Immature natural killer cell (primary cell): ENCODE measurements around the gene ACOX3. TPM values are rescaled to one million over a fixed set of nuclear protein-coding genes. Genes with fewer than 3 reads are reported as not detected.
A peak's percentile ranks its signal among the peaks of the same experiment; 100 is the strongest.

Experiments
- DNase-seq, 3 donors: peaks; one replicate each; pipeline ENCODE4 v3.0.0; 2022; ENCODE audit warnings: mixed read lengths in 1 of 3
- H3K27ac Mint-ChIP-seq, 6 donors: one replicate each; pipeline ENCODE4 v1.8.0; 2020; ENCODE audit warnings: mixed read lengths in 6 of 6, mild to moderate bottlenecking in 5 of 6, inconsistent platforms in 4 of 6, moderate library complexity in 3 of 6
- H3K27me3 Mint-ChIP-seq, 3 donors: one replicate each; pipeline ENCODE4 v1.8.0; 2020 to 2021; ENCODE audit warnings: low read depth in 3 of 3, mild to moderate bottlenecking in 3 of 3, mixed read lengths in 3 of 3, moderate library complexity in 3 of 3, inconsistent platforms in 1 of 3
- H3K36me3 Mint-ChIP-seq, 3 donors: one replicate each; pipeline ENCODE4 v1.8.0; 2020; ENCODE audit warnings: mixed read lengths in 3 of 3, inconsistent platforms in 2 of 3, mild to moderate bottlenecking in 2 of 3
- H3K4me1 Mint-ChIP-seq, 2 donors: one replicate each; pipeline ENCODE4 v1.8.0; 2020; ENCODE audit warnings: inconsistent platforms in 2 of 2, mild to moderate bottlenecking in 2 of 2, mixed read lengths in 2 of 2, moderate library complexity in 1 of 2
- H3K4me3 Mint-ChIP-seq, 5 donors: one replicate each; pipeline ENCODE4 v1.8.0; 2020; ENCODE audit warnings: mild to moderate bottlenecking in 5 of 5, mixed read lengths in 5 of 5, inconsistent platforms in 3 of 5, moderate library complexity in 3 of 5
- H3K9me3 Mint-ChIP-seq, 6 donors: one replicate each; pipeline ENCODE4 v1.8.0; 2020; ENCODE audit warnings: mild to moderate bottlenecking in 6 of 6, mixed read lengths in 6 of 6, inconsistent platforms in 4 of 6, moderate library complexity in 3 of 6
- polyA plus RNA-seq, 3 donors: library from polyadenylated mRNA; unstranded; fragments of 300-500 nt; fragmentation: Illumina TruSeq; gene quantifications; one replicate each; pipeline ENCODE4 v1.2.3, GENCODE V29; 2021

ACOX3 gene
- polyA plus RNA-seq, 3 donors from 2014 or later, result 11.3 to 15.9 (median 15.8) TPM

DNA sequence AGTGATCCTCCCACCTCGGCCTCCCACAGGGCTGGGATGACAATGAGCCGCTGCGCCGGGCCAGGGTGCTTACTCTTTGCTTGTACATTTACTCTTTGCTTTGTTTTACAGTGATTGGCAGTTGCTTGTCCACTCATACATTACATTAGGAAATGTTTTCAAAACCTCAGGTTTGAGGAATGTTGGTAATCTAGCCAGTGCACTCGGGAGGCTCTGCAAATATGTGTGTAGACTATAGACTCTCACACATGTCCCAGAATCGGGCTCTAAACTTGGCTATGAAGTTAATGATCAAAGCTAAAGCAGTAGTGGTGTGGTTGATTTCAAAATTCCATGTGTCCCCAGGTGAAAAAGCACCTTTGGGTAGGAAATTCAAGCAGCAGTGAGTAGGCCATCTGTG lies 20.6 kb upstream of the ACOX3 start:
- Mint-ChIP-seq H3K36me3 (peaks cover 14 to 31% (median 25%) of the 10 kb centered on the region in 3 donors), H3K4me3 (no peak overlapping the region), H3K9me3 (no peaks in the 10 kb centered on the region), H3K27me3 (no peaks in the 10 kb centered on the region), H3K4me1 (no peaks in the 10 kb centered on the region), H3K27ac (no peak overlapping the region)
- DNase-seq, result no peak

DNA sequence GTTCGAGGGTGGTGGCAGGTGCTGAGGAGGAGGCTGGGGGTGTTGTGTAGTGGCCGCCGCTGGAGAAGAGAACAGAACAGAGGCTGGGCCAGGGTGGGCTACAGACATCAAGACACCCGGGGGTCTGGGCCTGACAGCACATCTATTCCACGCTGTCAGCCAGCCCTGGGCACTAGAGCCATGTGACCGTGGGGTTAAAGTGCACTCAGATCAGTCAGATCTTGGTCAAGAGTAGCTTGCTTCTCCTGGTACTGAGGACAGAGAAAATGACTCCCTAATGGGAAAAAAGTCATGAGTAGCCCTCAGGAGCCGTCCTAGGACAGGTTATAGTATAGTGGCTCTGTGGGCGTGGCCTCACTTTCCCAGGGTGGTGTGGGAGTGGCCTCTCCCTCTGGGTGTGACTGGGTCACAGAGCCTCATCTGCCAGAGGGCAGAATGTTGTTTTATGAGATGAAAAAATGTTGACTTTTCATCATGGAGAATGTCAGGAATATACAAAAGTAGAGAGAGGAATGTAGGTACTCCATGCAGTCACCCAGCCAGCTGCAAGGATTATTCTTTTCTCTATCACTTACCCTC lies 19.4 kb upstream of the ACOX3 start:
- no peaks in the 10 kb centered on the region for H3K27me3 Mint-ChIP-seq
- DNase-seq, result no peak
- H3K9me3 Mint-ChIP-seq, result no peaks in the 10 kb centered on the region
- no peak overlapping the region for H3K4me3 Mint-ChIP-seq
- H3K27ac Mint-ChIP-seq, result no peak overlapping the region
- H3K36me3 Mint-ChIP-seq, result peaks cover 9 to 28% (median 21%) of the 10 kb centered on the region in 3 donors
- H3K4me1 Mint-ChIP-seq, result no peaks in the 10 kb centered on the region

DNA sequence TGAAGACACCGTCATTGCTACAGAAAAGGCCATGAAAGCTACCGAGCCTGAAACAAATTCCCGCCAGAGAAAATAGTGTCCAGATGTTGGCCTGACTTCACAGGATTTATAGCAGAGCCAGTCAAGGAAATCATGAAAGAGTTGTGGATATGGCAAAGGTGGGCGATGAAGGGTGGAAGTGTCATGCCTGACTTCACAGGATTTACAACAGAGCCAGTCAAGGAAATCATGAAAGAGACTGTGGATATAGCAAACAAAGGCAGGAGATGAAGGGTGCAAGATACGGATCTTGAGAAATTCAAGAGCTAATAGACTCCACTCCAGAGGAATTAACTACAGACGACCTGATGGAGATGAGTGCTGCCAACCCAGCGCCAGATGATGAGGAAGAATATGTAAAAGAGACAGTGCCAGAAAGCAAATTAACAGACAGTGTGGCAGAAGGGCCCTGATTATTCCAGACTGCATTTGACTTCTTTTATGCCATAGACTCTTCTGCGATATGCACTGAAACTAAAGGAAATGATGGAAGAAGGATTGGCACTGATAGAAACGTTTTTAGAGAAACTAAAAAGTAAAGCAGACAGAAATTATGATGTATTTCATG lies 17.2 kb upstream of the ACOX3 start:
- peaks cover 14 to 40% (median 15%) of the 10 kb centered on the region in 3 donors for H3K36me3 Mint-ChIP-seq
- no peak overlapping the region for H3K27ac Mint-ChIP-seq
- no peak for DNase-seq
- no peaks in the 10 kb centered on the region for H3K27me3 Mint-ChIP-seq
- H3K4me3 Mint-ChIP-seq, result no peak overlapping the region
- H3K4me1 Mint-ChIP-seq, result no peaks in the 10 kb centered on the region
- no peaks in the 10 kb centered on the region for H3K9me3 Mint-ChIP-seq

DNA sequence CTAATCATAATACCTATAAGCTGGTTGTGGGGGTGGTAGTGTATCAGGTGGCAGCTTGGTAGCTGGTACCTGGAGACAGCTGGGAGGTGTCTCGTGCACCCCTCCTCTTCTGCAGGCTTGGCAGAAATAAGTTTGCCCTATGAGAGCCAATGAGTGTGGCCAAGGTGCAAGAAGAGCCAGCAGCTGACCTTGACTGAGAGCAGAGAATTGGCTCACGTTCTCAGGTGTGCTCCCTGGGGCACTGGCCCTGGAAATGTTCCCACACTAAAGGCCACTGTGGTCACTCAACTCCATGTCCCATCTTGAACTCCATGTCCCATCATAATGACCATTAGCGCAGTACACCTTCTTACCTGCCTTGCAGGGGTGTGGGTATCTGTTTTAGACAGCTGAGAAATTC lies 13.4 kb upstream of the ACOX3 start:
- Mint-ChIP-seq H3K27me3 (no peaks in the 10 kb centered on the region), H3K4me3 (no peak overlapping the region), H3K36me3 (peaks cover 20 to 51% (median 23%) of the 10 kb centered on the region in 3 donors), H3K4me1 (no peaks in the 10 kb centered on the region), H3K9me3 (no peaks in the 10 kb centered on the region), H3K27ac (no peak overlapping the region)
- no peak for DNase-seq

DNA sequence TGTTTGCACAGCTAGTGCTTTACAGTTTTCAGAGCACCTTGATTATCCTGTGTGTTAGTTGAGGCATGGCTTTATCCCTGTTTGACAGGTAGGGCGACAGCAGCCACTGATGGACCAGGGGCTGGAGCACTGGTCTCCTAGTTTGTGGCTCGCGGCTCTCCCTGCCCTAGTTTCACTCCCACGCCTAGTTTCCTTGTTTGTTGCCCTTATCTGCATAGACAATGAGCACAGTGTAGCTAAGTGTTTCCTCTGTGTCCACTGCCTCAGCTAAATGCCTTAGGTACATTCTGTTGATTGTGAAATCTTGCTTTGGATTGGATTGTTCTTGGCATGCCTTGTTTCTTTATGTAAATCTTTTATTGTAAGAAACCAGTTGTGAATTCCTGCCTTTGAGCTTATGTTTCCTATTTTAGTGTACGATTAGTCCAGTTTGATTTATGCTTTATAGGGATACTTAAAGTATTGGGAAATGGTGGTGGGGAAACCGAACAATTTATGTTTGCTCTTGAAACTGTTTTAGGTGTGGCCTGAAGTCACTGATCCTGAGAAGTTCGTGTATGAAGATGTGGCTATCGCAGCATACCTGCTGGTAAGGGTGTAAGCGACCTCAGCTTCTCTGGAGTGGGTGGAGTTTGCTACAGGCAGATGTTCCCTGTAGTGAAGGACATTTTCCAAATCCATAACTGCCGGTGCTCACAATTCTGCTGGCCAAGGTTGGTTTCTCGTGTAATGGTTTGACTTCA lies 11.1 kb upstream of the ACOX3 start:
- no peak for DNase-seq

DNA sequence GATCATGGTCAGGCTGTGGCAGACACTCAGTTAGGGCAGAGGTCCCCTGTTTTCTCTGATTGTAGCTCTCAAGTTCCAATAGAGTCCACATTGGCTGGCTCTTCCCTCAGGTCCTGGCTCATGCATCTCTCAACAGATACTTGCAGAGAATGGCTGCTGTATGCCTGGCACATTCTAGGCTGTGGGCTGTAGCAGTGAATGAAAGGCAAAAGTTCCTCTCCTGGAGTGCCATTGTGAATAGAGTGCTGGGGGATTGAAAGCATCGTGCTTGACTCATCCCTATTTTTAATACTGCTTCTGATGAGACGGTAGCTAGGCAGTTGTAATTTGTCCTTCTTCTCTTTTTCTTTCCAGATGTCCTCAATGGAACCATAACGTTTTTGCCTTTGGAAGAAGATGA lies 5.6 kb upstream of the ACOX3 start:
- peaks cover 3 to 6% (median 4%) of the 10 kb centered on the region in 3 donors for H3K36me3 Mint-ChIP-seq
- no peak overlapping the region for H3K4me3 Mint-ChIP-seq
- no peaks in the 10 kb centered on the region for H3K9me3 Mint-ChIP-seq
- H3K27me3 Mint-ChIP-seq, result peaks cover 0 to 6% (median 0%) of the 10 kb centered on the region in 3 donors
- no peak for DNase-seq
- no peak overlapping the region for H3K27ac Mint-ChIP-seq
- peaks cover 30 to 35% of the 10 kb centered on the region in 2 donors for H3K4me1 Mint-ChIP-seq

More for the DNA sequence above, 11.1 kb upstream of the ACOX3 start:
- H3K27me3 Mint-ChIP-seq, result no peaks in the 10 kb centered on the region
- no peak overlapping the region for H3K4me3 Mint-ChIP-seq
- no peaks in the 10 kb centered on the region for H3K9me3 Mint-ChIP-seq
- peaks cover 11 to 39% (median 16%) of the 10 kb centered on the region in 3 donors for H3K36me3 Mint-ChIP-seq
- H3K4me1 Mint-ChIP-seq, result no peaks in the 10 kb centered on the region
- no peak overlapping the region for H3K27ac Mint-ChIP-seq

DNA sequence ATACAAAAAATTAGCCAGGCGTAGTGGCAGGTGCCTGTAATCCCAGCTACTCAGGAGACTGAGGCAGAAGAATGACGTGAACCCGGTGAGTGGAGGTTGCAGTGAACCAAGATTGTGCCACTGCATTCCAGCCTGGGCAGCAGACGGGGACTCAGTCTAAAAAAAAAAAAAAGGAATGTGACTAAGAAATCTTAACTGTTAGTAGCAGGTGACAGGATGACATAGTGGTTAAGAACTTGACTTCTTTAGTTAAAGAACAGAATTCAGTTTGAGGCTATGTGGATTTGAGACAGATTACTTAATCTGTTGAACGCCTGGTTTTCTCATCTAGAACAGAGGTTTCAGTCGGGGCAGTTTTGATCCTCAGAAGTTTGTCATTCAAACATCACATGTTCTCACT lies 3.3 kb upstream of the ACOX3 start:
- peaks cover 3 to 15% (median 6%) of the 10 kb centered on the region in 3 donors for H3K27me3 Mint-ChIP-seq
- peaks cover 0 to 1% (median 0%) of the 10 kb centered on the region in 3 donors for H3K36me3 Mint-ChIP-seq
- peak overlapping the region in 1 of 5 donors; percentile 44 for H3K4me3 Mint-ChIP-seq
- peaks cover 49 to 56% of the 10 kb centered on the region in 2 donors for H3K4me1 Mint-ChIP-seq
- DNase-seq, result no peak
- no peak overlapping the region for H3K27ac Mint-ChIP-seq
- no peaks in the 10 kb centered on the region for H3K9me3 Mint-ChIP-seq

DNA sequence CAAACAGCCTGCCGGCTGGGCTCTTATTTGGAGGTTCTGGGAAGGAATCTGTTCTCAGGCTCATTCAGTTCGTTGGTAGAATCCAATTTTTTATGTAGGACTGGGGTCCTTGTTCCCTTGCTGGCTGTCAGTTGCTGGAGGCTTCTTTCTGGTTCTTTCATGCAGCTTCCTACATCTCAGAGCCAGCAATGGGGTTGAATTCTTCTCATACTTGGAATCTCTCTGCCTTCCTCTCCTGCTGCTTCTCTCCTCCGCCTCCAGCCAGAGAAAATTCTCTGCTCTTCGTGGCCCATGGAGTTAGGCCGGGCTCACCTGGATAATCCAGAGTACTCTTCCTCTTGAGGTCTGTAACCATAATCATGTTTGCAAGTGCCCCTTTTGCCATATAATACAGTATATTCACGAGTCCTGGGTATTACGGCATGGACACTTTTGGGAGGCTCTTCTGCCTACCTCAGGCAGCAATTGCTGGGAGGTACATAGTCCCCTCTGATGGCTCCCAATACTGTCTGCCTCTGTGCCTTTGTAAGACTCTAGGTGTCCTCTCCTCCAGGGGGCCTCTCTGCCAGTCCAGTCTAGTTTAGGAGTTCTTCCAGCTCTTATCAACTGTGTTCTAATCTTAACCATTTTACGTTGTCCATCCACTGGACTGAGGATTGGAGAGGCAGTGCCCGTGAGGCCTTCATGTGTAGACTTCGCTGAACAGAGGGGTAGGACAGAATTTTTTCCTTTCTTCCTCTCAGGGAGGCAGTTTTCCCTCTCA lies 2.3 kb upstream of the ACOX3 start:
- peaks cover 57 to 64% of the 10 kb centered on the region in 2 donors for H3K4me1 Mint-ChIP-seq
- H3K9me3 Mint-ChIP-seq, result no peaks in the 10 kb centered on the region

DNA sequence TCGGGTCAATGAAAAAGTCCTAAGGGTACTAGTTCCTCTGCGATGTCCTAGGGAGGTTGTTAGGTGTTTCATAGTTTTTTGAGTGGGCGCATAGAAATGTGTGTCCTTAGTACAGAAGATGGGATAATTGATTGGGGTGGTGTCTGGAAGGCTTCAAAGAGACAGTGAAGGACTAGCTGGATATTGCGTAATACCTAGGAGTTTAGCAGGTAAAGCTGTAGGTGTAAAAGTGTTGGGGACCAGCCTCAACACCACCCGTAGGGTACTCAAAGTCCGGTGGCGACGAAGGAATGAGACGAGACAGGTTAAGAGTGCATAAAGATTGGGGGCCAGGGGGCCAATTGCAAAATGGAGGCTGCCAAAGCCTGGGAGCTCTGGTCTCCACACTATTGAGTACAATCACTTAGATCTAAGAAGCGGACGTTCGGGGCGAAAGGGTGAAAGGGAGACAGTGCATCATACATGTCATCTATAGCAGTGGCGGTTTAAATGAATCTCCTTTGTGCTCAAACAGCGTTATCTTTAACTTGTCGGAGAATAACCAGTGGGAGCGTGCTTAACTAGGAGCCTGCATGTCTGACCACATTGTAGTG lies 1.1 kb upstream of the ACOX3 start:
- Mint-ChIP-seq H3K36me3 (no peaks in the 10 kb centered on the region), H3K27me3 (peaks cover 3 to 15% (median 6%) of the 10 kb centered on the region in 3 donors), H3K4me1 (peaks cover 62 to 73% of the 10 kb centered on the region in 2 donors), H3K27ac (peak overlapping the region; percentile 5 to 81 (median 60)), H3K9me3 (no peaks in the 10 kb centered on the region), H3K4me3 (peak overlapping the region; percentile 79 to 99 (median 85))
- DNase-seq, result no peak

More for the DNA sequence above, 2.3 kb upstream of the ACOX3 start:
- no peaks in the 10 kb centered on the region for H3K36me3 Mint-ChIP-seq
- peak overlapping the region in 1 of 6 donors; percentile 30 for H3K27ac Mint-ChIP-seq
- H3K4me3 Mint-ChIP-seq, result peak overlapping the region; percentile 54 to 99 (median 72)
- no peak for DNase-seq
- peaks cover 3 to 15% (median 6%) of the 10 kb centered on the region in 3 donors for H3K27me3 Mint-ChIP-seq

DNA sequence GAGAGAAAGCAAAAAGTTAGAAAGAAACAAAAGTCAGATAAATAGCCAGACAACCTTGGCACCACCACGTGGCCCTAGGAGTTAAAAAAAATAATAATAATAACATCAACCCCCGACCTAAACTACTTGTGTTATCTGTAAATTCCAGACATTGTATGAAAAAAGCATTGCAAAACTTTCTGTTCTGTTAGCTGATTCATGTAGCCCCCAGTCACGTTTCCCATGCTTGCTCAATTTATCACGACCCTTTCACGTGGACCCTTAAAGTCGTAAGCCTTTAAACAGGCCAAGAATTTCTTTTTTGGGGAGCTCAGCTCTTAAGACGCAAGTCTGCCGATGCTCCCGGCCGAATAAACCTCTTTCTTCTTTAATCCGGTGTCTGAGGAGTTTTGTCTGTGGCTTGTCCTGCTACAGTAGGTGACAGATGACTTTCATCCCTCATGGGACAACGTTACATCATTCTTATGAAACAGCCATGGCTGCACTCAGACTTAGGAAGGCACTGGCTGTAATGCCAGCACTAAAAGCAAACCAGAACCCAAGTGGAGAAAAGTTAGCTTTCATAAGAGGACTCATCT lies 520 bp downstream of the ACOX3 start:
- H3K27ac Mint-ChIP-seq, result peak overlapping the region; percentile 99 to 100 (median 99)
- H3K27me3 Mint-ChIP-seq, result peaks cover 3 to 15% (median 8%) of the 10 kb centered on the region in 3 donors
- H3K36me3 Mint-ChIP-seq, result no peaks in the 10 kb centered on the region
- H3K4me3 Mint-ChIP-seq, result peak overlapping the region; percentile 96 to 100 (median 99)
- DNase-seq, result no peak
- peaks cover 73 to 81% of the 10 kb centered on the region in 2 donors for H3K4me1 Mint-ChIP-seq
- H3K9me3 Mint-ChIP-seq, result no peaks in the 10 kb centered on the region

DNA sequence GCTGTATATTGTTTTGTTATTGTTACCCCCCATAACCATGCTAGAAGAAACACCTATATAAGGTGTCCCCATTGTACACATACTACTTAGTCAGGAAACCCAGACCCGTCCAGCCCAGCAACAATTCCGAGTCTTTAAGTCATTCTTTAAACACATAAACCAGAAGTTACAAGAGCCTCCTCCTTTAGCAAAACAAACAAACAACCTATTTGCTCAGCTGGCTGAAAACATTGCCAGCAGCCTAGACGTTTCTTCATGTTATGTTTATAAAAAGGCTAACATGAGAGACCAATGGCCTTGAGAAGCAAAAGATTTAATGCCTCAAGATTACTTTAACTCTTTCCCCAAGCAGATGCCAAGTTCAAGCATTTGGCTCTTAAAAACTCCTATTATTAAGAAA lies 1.4 kb downstream of the ACOX3 start:
- DNase-seq, result no peak
- Mint-ChIP-seq H3K36me3 (no peaks in the 10 kb centered on the region), H3K27ac (peak overlapping the region; percentile 13 to 99 (median 82)), H3K9me3 (no peaks in the 10 kb centered on the region), H3K4me1 (peaks cover 77 to 90% of the 10 kb centered on the region in 2 donors), H3K27me3 (peaks cover 3 to 15% (median 9%) of the 10 kb centered on the region in 3 donors), H3K4me3 (peak overlapping the region; percentile 21 to 100 (median 45))

DNA sequence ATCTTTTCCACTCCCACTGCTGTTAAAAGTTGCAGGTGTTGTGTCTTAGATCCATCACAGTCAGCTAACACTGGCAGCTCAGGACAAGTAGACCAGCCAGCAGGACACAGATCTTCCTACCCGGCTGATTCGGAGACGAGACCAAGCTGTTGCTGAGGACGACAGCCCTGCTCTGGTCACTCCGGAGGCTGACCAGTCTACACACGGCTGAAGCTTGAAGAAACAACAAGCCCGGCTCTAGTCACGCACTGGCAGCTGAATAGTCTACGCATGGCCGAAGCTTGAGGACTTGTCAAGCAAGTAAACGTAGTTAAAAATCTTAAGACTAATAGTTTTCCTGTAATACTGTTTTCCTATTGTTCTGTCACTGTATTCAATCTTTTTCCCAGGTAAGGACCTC lies 1.8 kb downstream of the ACOX3 start:
- Mint-ChIP-seq H3K27ac (peak overlapping the region; percentile 13 to 99 (median 82)), H3K4me1 (peaks cover 77 to 90% of the 10 kb centered on the region in 2 donors), H3K36me3 (no peaks in the 10 kb centered on the region), H3K4me3 (peak overlapping the region; percentile 21 to 100 (median 45)), H3K27me3 (peaks cover 3 to 15% (median 9%) of the 10 kb centered on the region in 3 donors), H3K9me3 (no peaks in the 10 kb centered on the region)
- no peak for DNase-seq

DNA sequence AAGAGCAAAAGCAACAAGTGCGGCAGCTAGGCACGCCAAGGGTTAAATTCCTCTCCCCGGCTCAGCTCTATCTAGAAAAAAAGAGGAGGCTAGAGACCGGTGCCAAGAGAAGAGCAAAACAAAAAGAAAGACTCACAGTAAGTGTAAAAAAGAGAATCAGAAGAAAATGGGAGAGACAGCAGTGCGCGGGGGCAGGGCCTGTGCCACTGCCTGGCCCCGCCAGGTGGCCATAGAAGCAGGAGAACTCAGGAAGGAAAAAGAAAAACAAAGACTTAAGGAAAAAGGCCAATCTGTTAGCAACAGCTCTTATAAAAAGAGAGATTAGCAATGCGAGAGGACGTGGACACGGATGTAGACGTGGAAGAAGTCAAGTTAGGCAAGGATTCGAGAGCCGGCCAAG lies 3.2 kb downstream of the ACOX3 start:
- no peak overlapping the region for H3K4me3 Mint-ChIP-seq
- peaks cover 67 to 81% of the 10 kb centered on the region in 2 donors for H3K4me1 Mint-ChIP-seq
- H3K27me3 Mint-ChIP-seq, result peaks cover 3 to 15% (median 9%) of the 10 kb centered on the region in 3 donors
- H3K36me3 Mint-ChIP-seq, result no peaks in the 10 kb centered on the region
- peak overlapping the region in 4 of 6 donors; percentile 3 to 77 (median 20) for H3K27ac Mint-ChIP-seq
- DNase-seq, result no peak
- H3K9me3 Mint-ChIP-seq, result no peaks in the 10 kb centered on the region
